ENCODE measurements around the gene SHD.

SHD gene

DNA sequence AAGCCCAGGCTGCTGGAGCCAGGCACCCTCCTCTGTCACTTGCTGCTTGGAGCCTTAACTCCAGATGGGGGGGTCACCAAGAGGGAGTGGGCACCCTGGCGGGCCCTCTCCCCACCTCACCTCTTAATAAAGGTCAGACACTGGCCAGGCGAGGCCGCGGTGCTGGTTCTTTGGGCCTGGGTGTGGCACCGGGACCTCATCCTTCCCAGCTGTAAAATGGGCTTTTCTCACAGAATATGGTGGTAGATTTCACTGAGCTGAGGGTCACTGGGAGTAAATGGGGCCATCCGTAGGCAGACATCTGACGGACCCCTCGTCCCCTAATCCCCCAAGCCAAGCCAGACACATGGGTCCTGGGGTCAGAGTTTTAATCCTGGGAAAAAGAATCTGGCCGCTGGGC, 44.6 kb downstream of the SHD start:
- Histone ChIP-seq H4K91ac (ENCODE audit: low read depth, low read length) (no peak overlapping the region), H2BK120ac (ENCODE audit: insufficient read depth, low read length, poor library complexity) (no peak overlapping the region), H4K12ac (ENCODE audit: low read depth, low read length) (no peak overlapping the region), H2BK5ac (ENCODE audit: low read depth, low read length, poor library complexity) (no peak overlapping the region), H3K14ac (ENCODE audit: low read length) (no peak overlapping the region), H3K23ac (ENCODE audit: low read length) (no peak overlapping the region), H3K4me3 (ENCODE audit: low read depth, low read length) (no peak overlapping the region), H3K18ac (ENCODE audit: low read length) (no peak overlapping the region), H3K4me2 (ENCODE audit: low read length) (no peak overlapping the region), H3K9me3 (ENCODE audit: insufficient read depth, low read depth, low read length) (peaks cover 19% of the 10 kb centered on the region), H3K79me1 (ENCODE audit: low read length) (no peaks in the 10 kb centered on the region), H3K27me3 (ENCODE audit: insufficient read depth, low read length) (no peaks in the 10 kb centered on the region), H3K36me3 (ENCODE audit: control insufficient read depth in 1 of 2, insufficient read depth in 2 of 2, low read length in 2 of 2) (peaks cover 2 to 9% of the 10 kb centered on the region in 2 experiments), H2AK5ac (ENCODE audit: low read length) (no peak overlapping the region), H3K79me2 (ENCODE audit: control insufficient read depth, insufficient read depth, low read length, poor library complexity) (no peaks in the 10 kb centered on the region), H3K4ac (ENCODE audit: low read depth, low read length) (no peak overlapping the region), H3K27ac (ENCODE audit: low read depth, low read length) (no peak overlapping the region), H2AFZ (ENCODE audit: insufficient read depth, low read length, poor library complexity) (no peak overlapping the region), H3K9ac (ENCODE audit: low read length) (no peak overlapping the region), H4K8ac (ENCODE audit: low read depth, low read length) (no peak overlapping the region), H2BK12ac (ENCODE audit: low read length) (no peak overlapping the region), H3K4me1 (ENCODE audit: control insufficient read depth in 1 of 2, insufficient read depth in 2 of 2, low read length in 2 of 2) (peaks cover 12 to 15% of the 10 kb centered on the region in 2 experiments)
- WGBS (ENCODE audit: extremely low coverage, insufficient coverage, insufficient read length): no CpG with 5 or more reads among the region's 9 CpGs
- no peak for DNase-seq

DNA sequence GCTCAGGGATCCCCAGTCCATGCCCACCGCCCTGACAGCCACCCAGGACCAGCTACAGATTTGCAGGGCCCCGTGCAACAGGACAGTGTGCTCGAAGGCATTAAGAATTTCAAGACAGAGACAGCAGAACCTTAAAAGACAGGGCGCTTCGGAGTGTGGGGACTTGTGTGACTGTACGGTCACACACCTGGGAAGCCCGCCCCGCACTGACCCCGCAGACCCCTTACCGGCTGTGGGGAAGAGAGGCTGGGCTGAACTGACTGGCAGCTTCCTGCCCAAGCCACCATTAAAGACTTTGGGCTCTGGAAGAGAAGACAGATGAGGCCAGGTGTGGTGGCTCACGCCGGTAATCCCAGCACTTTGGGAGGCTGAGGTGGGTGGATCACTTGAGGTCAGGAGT, 45.2 kb downstream of the SHD start:
- Histone ChIP-seq H3K18ac (ENCODE audit: low read length) (no peak overlapping the region), H3K79me1 (ENCODE audit: low read length) (no peaks in the 10 kb centered on the region), H3K36me3 (ENCODE audit: control insufficient read depth in 1 of 2, insufficient read depth in 2 of 2, low read length in 2 of 2) (peaks cover 2 to 9% of the 10 kb centered on the region in 2 experiments), H3K14ac (ENCODE audit: low read length) (no peak overlapping the region), H3K4ac (ENCODE audit: low read depth, low read length) (no peak overlapping the region), H3K23ac (ENCODE audit: low read length) (no peak overlapping the region), H3K27ac (ENCODE audit: low read depth, low read length) (no peak overlapping the region), H4K12ac (ENCODE audit: low read depth, low read length) (no peak overlapping the region), H2BK120ac (ENCODE audit: insufficient read depth, low read length, poor library complexity) (no peak overlapping the region), H3K4me2 (ENCODE audit: low read length) (no peak overlapping the region), H4K91ac (ENCODE audit: low read depth, low read length) (no peak overlapping the region), H3K4me1 (ENCODE audit: control insufficient read depth in 1 of 2, insufficient read depth in 2 of 2, low read length in 2 of 2) (peaks cover 13 to 15% of the 10 kb centered on the region in 2 experiments), H3K79me2 (ENCODE audit: control insufficient read depth, insufficient read depth, low read length, poor library complexity) (no peaks in the 10 kb centered on the region), H2BK5ac (ENCODE audit: low read depth, low read length, poor library complexity) (no peak overlapping the region), H3K9me3 (ENCODE audit: insufficient read depth, low read depth, low read length) (peaks cover 19% of the 10 kb centered on the region), H3K27me3 (ENCODE audit: insufficient read depth, low read length) (no peaks in the 10 kb centered on the region), H3K9ac (ENCODE audit: low read length) (no peak overlapping the region), H2AFZ (ENCODE audit: insufficient read depth, low read length, poor library complexity) (no peak overlapping the region), H2AK5ac (ENCODE audit: low read length) (no peak overlapping the region), H4K8ac (ENCODE audit: low read depth, low read length) (no peak overlapping the region), H3K4me3 (ENCODE audit: low read depth, low read length) (no peak overlapping the region), H2BK12ac (ENCODE audit: low read length) (no peak overlapping the region)
- no CpG with 5 or more reads among the region's 12 CpGs for WGBS (ENCODE audit: extremely low coverage, insufficient coverage, insufficient read length)
- DNase-seq: no peak

DNA sequence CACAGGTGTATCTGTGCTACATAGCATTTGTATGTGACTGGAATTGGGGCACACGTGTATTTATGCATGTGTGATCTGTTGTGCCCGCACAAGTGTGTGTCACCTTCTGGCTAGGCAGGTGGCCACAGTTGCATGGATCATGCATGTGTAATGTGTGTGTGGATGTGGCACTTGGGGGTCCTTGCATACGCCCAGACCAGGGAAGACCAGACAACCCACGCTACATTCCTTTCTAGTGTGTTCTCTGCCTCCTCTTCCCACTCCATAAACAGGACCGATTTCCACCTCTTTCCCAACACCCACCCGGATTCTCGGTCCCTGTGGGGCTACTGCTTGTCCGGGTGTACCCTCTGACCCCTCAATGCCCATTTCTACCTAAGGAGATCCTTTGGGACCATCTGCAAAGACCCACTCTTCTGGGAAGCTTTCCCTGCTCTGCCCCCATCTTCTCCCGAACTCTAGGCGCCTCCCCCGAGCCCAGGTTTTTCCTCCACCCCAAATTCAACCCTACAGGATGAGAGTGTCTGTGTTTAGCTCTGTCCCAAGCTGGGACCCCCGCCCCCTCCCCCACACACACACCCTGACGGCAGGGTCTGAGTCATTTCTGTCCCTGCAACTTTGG, 47.3 kb downstream of the SHD start:
- Histone ChIP-seq H3K79me2 (ENCODE audit: control insufficient read depth, insufficient read depth, low read length, poor library complexity) (no peaks in the 10 kb centered on the region), H3K79me1 (ENCODE audit: low read length) (no peaks in the 10 kb centered on the region), H4K91ac (ENCODE audit: low read depth, low read length) (no peak overlapping the region), H3K4ac (ENCODE audit: low read depth, low read length) (no peak overlapping the region), H3K27me3 (ENCODE audit: insufficient read depth, low read length) (no peaks in the 10 kb centered on the region), H3K23ac (ENCODE audit: low read length) (no peak overlapping the region), H3K4me2 (ENCODE audit: low read length) (peak overlapping the region; percentile 49), H3K4me3 (ENCODE audit: low read depth, low read length) (no peak overlapping the region), H4K12ac (ENCODE audit: low read depth, low read length) (no peak overlapping the region), H2AK5ac (ENCODE audit: low read length) (no peak overlapping the region), H3K36me3 (ENCODE audit: control insufficient read depth in 1 of 2, insufficient read depth in 2 of 2, low read length in 2 of 2) (peaks cover 2 to 9% of the 10 kb centered on the region in 2 experiments), H3K14ac (ENCODE audit: low read length) (no peak overlapping the region), H2BK5ac (ENCODE audit: low read depth, low read length, poor library complexity) (no peak overlapping the region), H3K9me3 (ENCODE audit: insufficient read depth, low read depth, low read length) (peaks cover 14% of the 10 kb centered on the region), H3K4me1 (ENCODE audit: control insufficient read depth in 1 of 2, insufficient read depth in 2 of 2, low read length in 2 of 2) (peaks cover 13 to 15% of the 10 kb centered on the region in 2 experiments), H2BK12ac (ENCODE audit: low read length) (no peak overlapping the region), H3K9ac (ENCODE audit: low read length) (no peak overlapping the region), H2AFZ (ENCODE audit: insufficient read depth, low read length, poor library complexity) (no peak overlapping the region), H3K27ac (ENCODE audit: low read depth, low read length) (no peak overlapping the region), H3K18ac (ENCODE audit: low read length) (no peak overlapping the region), H2BK120ac (ENCODE audit: insufficient read depth, low read length, poor library complexity) (no peak overlapping the region), H4K8ac (ENCODE audit: low read depth, low read length) (no peak overlapping the region)
- no peak for DNase-seq
- no CpG with 5 or more reads among the region's 13 CpGs for WGBS (ENCODE audit: extremely low coverage, insufficient coverage, insufficient read length)

DNA sequence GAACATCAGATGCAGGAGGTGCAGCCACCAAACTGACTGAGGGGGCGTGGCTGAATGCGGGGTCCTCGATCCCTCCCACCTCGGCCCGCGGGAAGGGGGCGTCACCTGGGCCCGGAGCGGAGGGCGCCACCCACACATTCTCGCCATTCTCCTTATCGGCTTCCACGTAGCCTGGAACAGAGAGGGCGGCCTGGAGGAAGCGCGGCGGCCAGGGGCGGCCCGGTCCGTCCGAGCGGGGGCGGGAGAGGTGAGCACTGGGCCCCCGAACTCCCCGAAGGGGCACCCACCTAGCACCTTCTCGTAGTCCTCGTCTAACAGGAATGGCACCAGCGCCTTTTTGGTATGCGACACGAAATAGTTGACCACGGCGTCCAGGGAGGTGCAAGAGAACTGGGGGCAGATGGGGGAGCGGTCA, 47.8 kb downstream of the SHD start:
- no peak overlapping the region for H2BK12ac ChIP-seq (ENCODE audit: low read length)
- peak overlapping the region; percentile 31 for H3K4me3 ChIP-seq (ENCODE audit: low read depth, low read length)
- no peak overlapping the region for H3K4ac ChIP-seq (ENCODE audit: low read depth, low read length)
- no peaks in the 10 kb centered on the region for H3K79me2 ChIP-seq (ENCODE audit: control insufficient read depth, insufficient read depth, low read length, poor library complexity)
- H2BK5ac ChIP-seq (ENCODE audit: low read depth, low read length, poor library complexity): no peak overlapping the region
- no peak overlapping the region for H2AFZ ChIP-seq (ENCODE audit: insufficient read depth, low read length, poor library complexity)
- H3K4me2 ChIP-seq (ENCODE audit: low read length): peak overlapping the region; percentile 49
- no peak overlapping the region for H4K91ac ChIP-seq (ENCODE audit: low read depth, low read length)
- no peak overlapping the region for H3K23ac ChIP-seq (ENCODE audit: low read length)
- no peak overlapping the region for H2AK5ac ChIP-seq (ENCODE audit: low read length)
- no peak overlapping the region for H3K27ac ChIP-seq (ENCODE audit: low read depth, low read length)
- no peaks in the 10 kb centered on the region for H3K27me3 ChIP-seq (ENCODE audit: insufficient read depth, low read length)
- no peak overlapping the region for H3K18ac ChIP-seq (ENCODE audit: low read length)
- peaks cover 2 to 9% of the 10 kb centered on the region in 2 experiments for H3K36me3 ChIP-seq (ENCODE audit: control insufficient read depth in 1 of 2, insufficient read depth in 2 of 2, low read length in 2 of 2)
- no peak overlapping the region for H3K9ac ChIP-seq (ENCODE audit: low read length)
- H4K8ac ChIP-seq (ENCODE audit: low read depth, low read length): no peak overlapping the region
- no peak overlapping the region for H3K14ac ChIP-seq (ENCODE audit: low read length)
- H4K12ac ChIP-seq (ENCODE audit: low read depth, low read length): no peak overlapping the region
- H3K9me3 ChIP-seq (ENCODE audit: insufficient read depth, low read depth, low read length): peaks cover 14% of the 10 kb centered on the region
- peaks cover 13 to 15% of the 10 kb centered on the region in 2 experiments for H3K4me1 ChIP-seq (ENCODE audit: control insufficient read depth in 1 of 2, insufficient read depth in 2 of 2, low read length in 2 of 2)
- no CpG with 5 or more reads among the region's 33 CpGs for WGBS (ENCODE audit: extremely low coverage, insufficient coverage, insufficient read length)
- H3K79me1 ChIP-seq (ENCODE audit: low read length): no peaks in the 10 kb centered on the region
- no peak overlapping the region for H2BK120ac ChIP-seq (ENCODE audit: insufficient read depth, low read length, poor library complexity)
- no peak for DNase-seq
